DND-41 (cell line): ENCODE results near the gene PTPN3.

Experiments used
- ATAC-seq: fragments of 200-7000 bp; cut with Tn5 transposase; 3 replicates; pipeline ENCODE4 v1.9.1; 2021; ENCODE audit warnings: low read depth; ENCODE audit not compliant: insufficient read depth
- DNase-seq: peaks from one replicate; pipeline ENCODE4 v3.0.0-alpha.2; 2020
- H2AFZ ChIP-seq: 2 replicates; pipeline ENCODE4 v1.6.0; 2012; ENCODE audit warnings: low read depth, low read length
- H3K27ac ChIP-seq: 2 replicates; pipeline ENCODE4 v1.5.1; 2012; ENCODE audit warnings: low read length, inconsistent platforms
- H3K27me3 ChIP-seq: fragments of 200-600 bp; sonication (generic); 2 replicates; pipeline ENCODE4 v1.6.0; 2012; ENCODE audit warnings: low read length, mild to moderate bottlenecking, inconsistent platforms; ENCODE audit not compliant: insufficient read depth, poor library complexity
- H3K36me3 ChIP-seq: 2 replicates; pipeline ENCODE4 v1.5.1; 2012; ENCODE audit warnings: low read length, inconsistent platforms; ENCODE audit not compliant: insufficient read depth
- H3K4me1 ChIP-seq: 2 replicates; pipeline ENCODE4 v1.5.1; 2012; ENCODE audit warnings: mild to moderate bottlenecking, low read length; ENCODE audit not compliant: insufficient read depth
- H3K4me2 ChIP-seq: 2 replicates; pipeline ENCODE4 v1.6.0; 2012; ENCODE audit warnings: mild to moderate bottlenecking, moderate library complexity, low read length, inconsistent platforms; ENCODE audit not compliant: insufficient read depth
- H3K4me3 ChIP-seq, 2 experiments: fragments of 200-600 bp in 1 of 2; shearing (Covaris generic) in 1 of 2; 2 replicates each; pipeline ENCODE4 v1.5.1; 2012 to 2016; ENCODE audit warnings: inconsistent platforms in 2 of 2, low read length in 2 of 2, mild to moderate bottlenecking in 2 of 2, low read depth in 1 of 2, moderate library complexity in 1 of 2
- H3K79me2 ChIP-seq: 2 replicates; pipeline ENCODE4 v1.6.0; 2012; ENCODE audit warnings: low read length, inconsistent platforms; ENCODE audit not compliant: insufficient read depth
- H3K9ac ChIP-seq: 2 replicates; pipeline ENCODE4 v1.6.0; 2012; ENCODE audit warnings: low read depth, mild to moderate bottlenecking, inconsistent platforms, low read length, moderate library complexity
- H3K9me3 ChIP-seq: 2 replicates; pipeline ENCODE4 v1.5.1; 2012; ENCODE audit warnings: low read length, moderate library complexity, mild to moderate bottlenecking, inconsistent platforms; ENCODE audit not compliant: insufficient read depth, severe bottlenecking
- H4K20me1 ChIP-seq: 2 replicates; pipeline ENCODE4 v1.6.0; 2012; ENCODE audit warnings: low read length; ENCODE audit not compliant: insufficient read depth
- CTCF ChIP-seq: IDR thresholded peaks from 2 replicates; pipeline ENCODE4 v1.5.1; 2012; ENCODE audit warnings: borderline replicate concordance, low read length, moderate library complexity, mild to moderate bottlenecking; ENCODE audit not compliant: poor library complexity, severe bottlenecking; ENCODE audit errors: extremely low read depth
- EZH2 ChIP-seq: IDR thresholded peaks from 3 replicates; pipeline ENCODE4 v1.6.1; 2012; ENCODE audit warnings: borderline replicate concordance, low read depth, mild to moderate bottlenecking, moderate library complexity, low read length, inconsistent platforms; ENCODE audit not compliant: severe bottlenecking

PTPN3 gene

GRCh38 chr9:109447329-109448076 lies 50.6 kb downstream of the PTPN3 start:
- Histone ChIP-seq H3K27ac (peak overlapping the region; percentile 92), H3K36me3 (no peaks in the 10 kb centered on the region), H3K27me3 (no peaks in the 10 kb centered on the region), H3K4me1 (peaks cover 60% of the 10 kb centered on the region), H3K4me3 (no peak overlapping the region), H3K9ac (peak overlapping the region; percentile 38), H3K4me2 (peak overlapping the region; percentile 44), H3K79me2 (no peaks in the 10 kb centered on the region), H2AFZ (no peak overlapping the region), H4K20me1 (no peaks in the 10 kb centered on the region), H3K9me3 (no peaks in the 10 kb centered on the region)
- DNase-seq (peak; percentile 83), ATAC-seq (peak; percentile 92)
- TF ChIP-seq CTCF (peak; percentile 8), EZH2 (no peak)

GRCh38 chr9:109444771-109445320 lies 53.3 kb downstream of the PTPN3 start:
- Histone ChIP-seq H3K27ac (peak overlapping the region; percentile 56), H3K36me3 (no peaks in the 10 kb centered on the region), H3K9ac (no peak overlapping the region), H3K4me2 (no peak overlapping the region), H3K4me3 (no peak overlapping the region), H3K79me2 (no peaks in the 10 kb centered on the region), H4K20me1 (no peaks in the 10 kb centered on the region), H3K9me3 (no peaks in the 10 kb centered on the region), H3K27me3 (no peaks in the 10 kb centered on the region), H2AFZ (no peak overlapping the region), H3K4me1 (peaks cover 74% of the 10 kb centered on the region)
- DNase-seq (no peak), ATAC-seq (no peak)
- TF ChIP-seq EZH2 (no peak), CTCF (no peak)

DNA sequence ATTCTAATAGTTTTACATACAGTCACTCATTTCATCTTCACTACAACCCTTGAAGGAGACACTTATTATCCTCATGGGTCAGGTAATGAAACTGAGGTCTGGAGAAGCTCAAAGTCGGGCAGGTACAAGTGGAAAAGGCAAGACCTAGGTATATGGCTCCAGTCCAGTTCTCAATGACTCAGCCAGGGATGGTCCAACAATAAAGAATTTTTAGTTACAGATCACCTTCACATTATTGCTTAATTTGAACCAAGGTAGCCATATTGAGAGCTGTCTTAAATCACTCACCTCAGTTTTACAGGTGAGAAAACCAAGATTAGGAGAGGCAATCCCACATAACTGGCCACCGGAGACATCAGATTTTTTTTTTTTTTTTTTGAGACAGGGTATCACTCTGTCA lies 55.4 kb downstream of the PTPN3 start:
- Histone ChIP-seq H3K79me2 (no peaks in the 10 kb centered on the region), H3K4me3 (no peak overlapping the region), H3K9ac (no peak overlapping the region), H2AFZ (no peak overlapping the region), H3K27me3 (no peaks in the 10 kb centered on the region), H4K20me1 (no peaks in the 10 kb centered on the region), H3K27ac (no peak overlapping the region), H3K36me3 (no peaks in the 10 kb centered on the region), H3K4me2 (no peak overlapping the region), H3K9me3 (no peaks in the 10 kb centered on the region), H3K4me1 (peaks cover 55% of the 10 kb centered on the region)
- TF ChIP-seq CTCF (no peak), EZH2 (no peak)
- DNase-seq, result no peak
- no peak for ATAC-seq
